IMR-90 (cell line): ENCODE measurements around the gene SNX15. TPM values are rescaled to one million over a fixed set of nuclear protein-coding genes. Genes with fewer than 3 reads are reported as not detected.

Experiments
- ATAC-seq: fragments of 200-7000 bp; cut with Tn5 transposase; 2 replicates; pipeline ENCODE4 v1.9.1; 2020; ENCODE audit warnings: low read depth, mild to moderate bottlenecking, moderate library complexity
- BruUV-seq: library from RNA; stranded (reverse); fragments of 400-500 nt; replicated peaks from 2 replicates; lab custom pipeline; 2021; lab: Mats Ljungman, UMichigan
- CTCF ChIA-PET: fragments of 300-600 bp; formaldehyde crosslinking; extraction: SDS; loops from one replicate; lab custom pipeline; 2021; ENCODE audit warnings: antibody characterized with exemption; lab: Yijun Ruan, JAX
- POLR2A ChIA-PET: fragments of 300-600 bp; sonication (Branson Sonifier 250); formaldehyde crosslinking; loops from one replicate; lab custom pipeline; 2022; ENCODE audit warnings: antibody characterized with exemption; ENCODE audit not compliant: unreplicated experiment; lab: Charles Lee
- DNase-seq: peaks from one replicate; pipeline ENCODE4 v3.0.0; 2013
- H2AFZ ChIP-seq: replicated peaks from 2 replicates; pipeline ENCODE3; 2013; ENCODE audit warnings: low read length, mild to moderate bottlenecking; ENCODE audit not compliant: poor library complexity
- H2AK5ac ChIP-seq: 2 replicates; pipeline ENCODE4 v1.6.1; 2013; ENCODE audit warnings: low read depth, low read length, inconsistent platforms
- H2AK9ac ChIP-seq: replicated peaks from 2 replicates; pipeline ENCODE3; 2013; ENCODE audit warnings: mild to moderate bottlenecking, low read depth, low read length, moderate library complexity; ENCODE audit not compliant: poor library complexity
- H2BK120ac ChIP-seq: 2 replicates; pipeline ENCODE4 v1.6.1; 2013; ENCODE audit warnings: low read depth, low read length, inconsistent platforms
- H2BK15ac ChIP-seq: 3 replicates; pipeline ENCODE4 v1.6.1; 2013; ENCODE audit warnings: low read depth, low read length, inconsistent platforms
- H2BK20ac ChIP-seq: 2 replicates; pipeline ENCODE4 v1.6.1; 2013; ENCODE audit warnings: low read depth, mild to moderate bottlenecking, inconsistent platforms, low read length, moderate library complexity
- H2BK5ac ChIP-seq: 2 replicates; pipeline ENCODE4 v1.6.1; 2013; ENCODE audit warnings: mild to moderate bottlenecking, low read depth, low read length, inconsistent platforms; ENCODE audit not compliant: poor library complexity, severe bottlenecking
- H3K14ac ChIP-seq: replicated peaks from 2 replicates; pipeline ENCODE4 v1.6.1; 2013; ENCODE audit warnings: low read depth, low read length, inconsistent platforms
- H3K18ac ChIP-seq: 2 replicates; pipeline ENCODE4 v1.6.1; 2013; ENCODE audit warnings: low read depth, low read length, control low read depth
- H3K23ac ChIP-seq: 2 replicates; pipeline ENCODE4 v1.6.1; 2013; ENCODE audit warnings: low read depth, low read length, inconsistent platforms
- H3K27ac ChIP-seq: 2 replicates; pipeline ENCODE4 v1.5.1; 2013; ENCODE audit warnings: mild to moderate bottlenecking, control low read depth, low read length; ENCODE audit not compliant: insufficient read depth
- H3K27me3 ChIP-seq: 2 replicates; pipeline ENCODE4 v1.6.1; 2013; ENCODE audit warnings: low read length; ENCODE audit not compliant: control insufficient read depth, insufficient read depth
- H3K36me3 ChIP-seq: 2 replicates; pipeline ENCODE4 v1.6.1; 2013; ENCODE audit warnings: low read length, mixed read lengths; ENCODE audit not compliant: control insufficient read depth, insufficient read depth
- H3K4ac ChIP-seq: 2 replicates; pipeline ENCODE4 v1.6.1; 2013; ENCODE audit warnings: low read depth, low read length, inconsistent platforms
- H3K4me1 ChIP-seq: 2 replicates; pipeline ENCODE4 v1.6.1; 2013; ENCODE audit warnings: low read length, mixed read lengths; ENCODE audit not compliant: control insufficient read depth, insufficient read depth
- H3K4me2 ChIP-seq: 2 replicates; pipeline ENCODE4 v1.6.1; 2013; ENCODE audit warnings: low read depth, mild to moderate bottlenecking, control low read depth, low read length, moderate library complexity
- H3K4me3 ChIP-seq: 2 replicates; pipeline ENCODE4 v1.5.1; 2013; ENCODE audit warnings: low read depth, mild to moderate bottlenecking, control low read depth, low read length, moderate library complexity; ENCODE audit not compliant: insufficient read depth
- H3K56ac ChIP-seq: 2 replicates; pipeline ENCODE4 v1.6.1; 2013; ENCODE audit warnings: low read length, inconsistent platforms; ENCODE audit not compliant: insufficient read depth; ENCODE audit errors: extremely low read depth
- H3K79me1 ChIP-seq, 2 experiments: 2 replicates each; pipeline ENCODE4 v1.6.1; 2013; ENCODE audit warnings: low read length in 2 of 2, inconsistent platforms in 1 of 2, low read depth in 1 of 2
- H3K9ac ChIP-seq: 2 replicates; pipeline ENCODE4 v1.6.1; 2013; ENCODE audit warnings: low read depth, low read length, control low read depth
- H3K9me1 ChIP-seq: 2 replicates; pipeline ENCODE4 v1.6.1; 2013; ENCODE audit warnings: low read length, inconsistent platforms; ENCODE audit not compliant: insufficient read depth
- H3K9me3 ChIP-seq: 2 replicates; pipeline ENCODE4 v1.6.1; 2013; ENCODE audit warnings: low read length; ENCODE audit not compliant: control insufficient read depth, insufficient read depth
- H4K20me1 ChIP-seq: 2 replicates; pipeline ENCODE4 v1.6.1; 2013; ENCODE audit warnings: low read length, inconsistent platforms; ENCODE audit not compliant: insufficient read depth
- H4K5ac ChIP-seq: 2 replicates; pipeline ENCODE4 v1.6.1; 2013; ENCODE audit warnings: mild to moderate bottlenecking, low read depth, low read length, control low read depth
- H4K8ac ChIP-seq, 2 experiments: 2 replicates each; pipeline ENCODE4 v1.6.1; 2013; ENCODE audit warnings: low read depth in 2 of 2, low read length in 2 of 2, control low read depth in 1 of 2, inconsistent platforms in 1 of 2
- H4K91ac ChIP-seq: 2 replicates; pipeline ENCODE4 v1.6.1; 2013; ENCODE audit warnings: low read depth, low read length, inconsistent platforms; ENCODE audit not compliant: insufficient read depth
- BHLHE40 ChIP-seq: fragments of 150-350 bp; IDR thresholded peaks from 2 replicates; pipeline ENCODE4 v1.6.1; 2016; ENCODE audit warnings: mild to moderate bottlenecking, low read depth, low read length
- MAFK ChIP-seq: IDR thresholded peaks from 2 replicates; pipeline ENCODE4 v1.6.1; 2012; ENCODE audit warnings: low read depth, low read length, improper control_type of control experiment
- whole genome bisulfite sequencing, 2 experiments: methylation state at CpG; one replicate each; pipeline versions ENCODE4 v1.1.5 to v1.1.7; 2013; ENCODE audit warnings: missing lambda C conversion rate in 2 of 2; ENCODE audit not compliant: insufficient read length in 1 of 2; ENCODE audit errors: extremely low coverage in 2 of 2; 5-methylcytosine and 5-hydroxymethylcytosine counted together
- dilution Hi-C: fragments of 300-500 bp; cut with HindIII; formaldehyde crosslinking; loops from one replicate; pipeline ENCODE4 v1.14.3; 2018; ENCODE audit warnings: low sequenced_read_pairs; ENCODE audit not compliant: unreplicated experiment
- in situ Hi-C: fragments of 300-500 bp; cut with MboI; formaldehyde crosslinking; loops from 3 replicates; pipeline ENCODE4 v1.14.3; 2019; ENCODE audit warnings: low sequenced_read_pairs, inconsistent platforms, mixed read lengths
- intact Hi-C: fragments of 100-400 bp; cut with micrococcal nuclease; formaldehyde crosslinking; loops from 2 replicates; pipeline ENCODE4 v1.10.0; 2022
- polyA plus RNA-seq, 3 experiments: library from polyadenylated mRNA; depleted of rRNA; stranded (reverse); fragments of >200 nt; gene quantifications; 2 replicates each; pipeline ENCODE4 v1.2.3, GENCODE V29; 2012; ENCODE audit warnings: low replicate concordance in 1 of 3
- total RNA-seq: library from RNA; depleted of rRNA; stranded (reverse); fragments of >200 nt; gene quantifications from 2 replicates; pipeline ENCODE4 v1.2.3, GENCODE V29; 2012

SNX15 gene
- total and polyA plus RNA-seq, 2 of the 4 experiments (the other 2 are of a cell fraction), result 9.0 to 16.3 TPM

- no peak overlapping the region for H3K4me3 ChIP-seq
- no peak overlapping the region for H3K4ac ChIP-seq
- H2AK9ac ChIP-seq, result no peak overlapping the region
- no peak overlapping the region for H3K23ac ChIP-seq
- CTCF ChIA-PET, result no interaction called here
- no peak overlapping the region for H2AK5ac ChIP-seq
- H4K8ac ChIP-seq, result peak overlapping the region in 1 of 2 experiments; percentile 56; a peak in 2 of 4 replicates
- no peaks in the 10 kb centered on the region for H3K9me3 ChIP-seq
- ATAC-seq (no peak; the same call in 1 of the 2 replicates), DNase-seq (no peak)
- H3K56ac ChIP-seq, result no peak overlapping the region
- in situ Hi-C loops, result no loop called here
- no peak overlapping the region for H3K4me2 ChIP-seq
- no peak overlapping the region for H3K18ac ChIP-seq
- no peak overlapping the region for H3K14ac ChIP-seq
- intact Hi-C loops, result no loop called here
- no peaks in the 10 kb centered on the region for H3K4me1 ChIP-seq
- no peaks in the 10 kb centered on the region for H3K79me1 ChIP-seq
- no peaks in the 10 kb centered on the region for H3K9me1 ChIP-seq
- no peak overlapping the region for H3K27ac ChIP-seq
- no peak overlapping the region for H2BK120ac ChIP-seq
- H4K20me1 ChIP-seq, result no peaks in the 10 kb centered on the region
- POLR2A ChIA-PET, result no interaction called here
- no CpG with 5 or more reads among the region's 15 CpGs for WGBS, 2 experiments
- no TSS peak for BruUV-seq
- H3K27me3 ChIP-seq, result no peaks in the 10 kb centered on the region; the same call in 1 of the 2 replicates
- no peak overlapping the region for H4K91ac ChIP-seq
- no peak overlapping the region for H2BK20ac ChIP-seq
- no peak for TF ChIP-seq BHLHE40
- TF ChIP-seq MAFK, result peak; percentile 49; the same call in 1 of the 2 replicates
- H3K9ac ChIP-seq, result no peak overlapping the region
- peak overlapping the region; percentile 80 for H2AFZ ChIP-seq
- H2BK15ac ChIP-seq, result no peak overlapping the region
- dilution Hi-C loops, result no loop called here
- H2BK5ac ChIP-seq, result no peak overlapping the region
- no peak overlapping the region for H4K5ac ChIP-seq
- H3K36me3 ChIP-seq, result no peaks in the 10 kb centered on the region
These were observed 36.9 kb upstream of the SNX15 start for GRCh38 chr11:64990222-64990923.
